H1 (cell line): ENCODE measurements around the gene RDH12. TPM values are rescaled to one million over a fixed set of nuclear protein-coding genes. Genes with fewer than 3 reads are reported as not detected.

Experiments used
- CHD7 ChIP-seq: fragments of 300-600 bp; sonication (generic); IDR thresholded peaks from 2 replicates; pipeline ENCODE4 v1.7.1; 2012; ENCODE audit warnings: low read length, moderate library complexity, mild to moderate bottlenecking, inconsistent platforms; ENCODE audit not compliant: insufficient replicate concordance
- JUN ChIP-seq: IDR thresholded peaks from 2 replicates; pipeline ENCODE4 v1.6.1; 2011; ENCODE audit warnings: low read depth, mild to moderate bottlenecking, improper control_type of control experiment, low read length
- polyA plus RNA-seq, 7 experiments: library from polyadenylated mRNA; depleted of rRNA in 3 of 7; stranded (reverse) in 5 of 7; unstranded in 2 of 7; fragments of >200 nt in 5 of 7; fragments of 200-250 nt in 2 of 7; gene quantifications; 1 replicate in 5 of 7; 2 replicates in 1 of 7; 4 replicates in 1 of 7; pipeline versions ENCODE4 v1.2.1 to v1.2.3, GENCODE V29; 2011 to 2013; ENCODE audit warnings: missing spikeins in 2 of 7, mixed read lengths in 2 of 7
- total RNA-seq: library from RNA; stranded (reverse); fragmentation: NEBNext Ultra II Directional; extraction: Animal tissue kit (Norgen Biotek cat#: 25700); gene quantifications from 2 replicates; pipeline ENCODE4 v1.2.1, GENCODE V29; 2021

RDH12 gene
- total and polyA plus RNA-seq, 2 of the 8 experiments (the other 6 are each of a cell fraction or from before 2014, with no cell fraction given): 1.2 to 1.5 TPM

- TF ChIP-seq CHD7: no peak
- TF ChIP-seq JUN: no peak
Measured at GRCh38 chr14:67663633-67664032, 38.1 kb upstream of the RDH12 start (continued).
